Ovary (tissue), 9 donors: ENCODE data around the gene NEDD9. TPM values are rescaled to one million over a fixed set of nuclear protein-coding genes. Genes with fewer than 3 reads are reported as not detected.

Source experiments
- DNase-seq, 5 donors: peaks; one replicate each; pipeline ENCODE4 v3.0.0-alpha.2; 2019 to 2020
- H3K27ac ChIP-seq, 2 donors: fragments of 200-600 bp; one replicate each; pipeline versions ENCODE4 v1.5.1 to v1.8.0; 2019 to 2022
- H3K27me3 ChIP-seq: fragments of 200-600 bp; one replicate; pipeline ENCODE4 v1.8.0; 2022
- H3K36me3 ChIP-seq: fragments of 200-600 bp; sonication (generic); one replicate; pipeline ENCODE4 v1.5.1; 2019
- H3K4me1 ChIP-seq: one replicate; pipeline ENCODE4 v1.8.1; 2013; ENCODE audit warnings: mild to moderate bottlenecking, moderate library complexity; ENCODE audit not compliant: insufficient read depth
- H3K4me3 ChIP-seq: fragments of 200-600 bp; sonication (generic); one replicate; pipeline ENCODE4 v1.5.1; 2017
- H3K9me3 ChIP-seq, 2 donors: fragments of 200-600 bp in 1 of 2; sonication (generic) in 1 of 2; one replicate each; pipeline versions ENCODE4 v1.5.1 to v1.8.1; 2013 to 2019; ENCODE audit warnings: mild to moderate bottlenecking in 1 of 2, moderate library complexity in 1 of 2
- EP300 ChIP-seq: sonication (generic); formaldehyde crosslinking; IDR thresholded peaks from one replicate; pipeline ENCODE4 v1.6.1; 2017; ENCODE audit warnings: antibody characterized with exemption
- POLR2A ChIP-seq: fragments of 450-650 bp; IDR thresholded peaks from one replicate; pipeline ENCODE4 v1.6.1; 2017; ENCODE audit warnings: antibody characterized with exemption, mild to moderate bottlenecking, moderate library complexity
- WGBS, 3 donors: extraction: QIAGEN DNeasy Blood & Tissue Kit in 1 of 3; methylation state at CpG; one replicate each; pipeline versions ENCODE4 v1.1.5 to v1.1.7; 2013 to 2017; 5-methylcytosine and 5-hydroxymethylcytosine counted together
- intact Hi-C, 4 donors: fragments of 100-400 bp; cut with DNase I; formaldehyde crosslinking; loops; one replicate each; pipeline versions ENCODE4 v1.11.0 to v1.15.1; 2022 to 2023
- polyA plus RNA-seq, 2 donors: library from polyadenylated mRNA; stranded (reverse); fragments of 200-250 nt in 1 of 2; fragments of 350-450 nt in 1 of 2; fragmentation: Illumina TruSeq in 1 of 2; extraction: RNeasy Lipid Tissue Mini Kit (QIAGEN cat#74804) in 1 of 2; gene quantifications; one replicate each; pipeline ENCODE4 v1.2.3, GENCODE V29; 2013 to 2014
- total RNA-seq, 7 donors: library from RNA; depleted of rRNA in 2 of 7; stranded (reverse); fragments of >200 nt in 2 of 7; fragmentation: NEBNext Ultra II Directional in 3 of 7; extraction: Animal tissue kit (Norgen Biotek cat#: 25700) in 3 of 7; gene quantifications; one replicate each; pipeline versions ENCODE4 v1.1.0 to v1.2.4, GENCODE V29; 2016 to 2023
- TF ChIP-seq, protein P1 (sequence below), 3 donors: fragments of 450-650 bp in 2 of 3; fragments of 200-600 bp in 1 of 3; IDR thresholded peaks; one replicate each; pipeline versions ENCODE4 v1.5.1 to v1.8.0; 2016 to 2022; ENCODE audit warnings: antibody characterized with exemption in 3 of 3, mild to moderate bottlenecking in 1 of 3
- donor health status: DM: no; HTN: no; CAD: no; lungs with moderate emphysema.
- donor health status: DM: no; HTN: no; CAD: no.
- donor health status: Bipolar disorder and iron deficiency.
- donor health status: DM: yes; HTN: yes; CAD: no.
- donor health status: DM: no; HTN: no; CAD: no.
- donor health status: DM: yes; HTN: yes; CAD: no.

NEDD9 gene
- total and polyA plus RNA-seq, 9 donors = 5.0 to 49.4 (median 13.7) TPM

DNA sequence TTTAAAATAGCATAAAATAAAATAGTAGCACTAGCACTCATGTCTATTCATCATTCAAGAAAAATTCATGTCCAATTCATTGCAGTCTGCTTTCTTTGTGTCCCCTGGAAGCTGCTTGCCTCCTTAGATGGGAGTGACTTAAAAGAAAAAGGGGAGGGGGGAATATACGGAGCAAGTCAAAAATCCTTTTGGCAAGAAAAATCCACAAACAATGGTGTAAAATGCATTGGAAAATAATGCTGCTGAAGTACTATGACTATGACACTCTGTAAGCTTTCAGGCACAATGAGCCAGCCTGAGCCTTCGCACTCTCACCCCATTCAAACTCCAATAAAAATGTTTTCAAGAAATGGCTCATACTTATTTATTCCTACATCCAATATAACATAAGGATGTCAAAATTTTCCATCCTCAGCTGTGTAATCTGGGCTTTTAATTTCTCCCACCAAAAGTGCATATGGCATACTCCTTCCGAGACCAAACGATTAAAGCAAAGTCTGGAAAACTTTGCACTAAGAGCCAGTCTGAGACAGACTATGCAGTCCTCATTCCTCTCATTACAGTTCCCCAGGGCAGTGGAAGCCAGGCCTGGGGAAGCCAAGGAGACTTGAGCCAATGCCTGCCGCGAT, 790 bp downstream of the NEDD9 start:
- H3K27ac ChIP-seq = peak overlapping the region; percentile 40 to 77
- peaks cover 4% of the 10 kb centered on the region for H3K4me1 ChIP-seq
- H3K36me3 ChIP-seq = no peaks in the 10 kb centered on the region
- 1 to 5% (median 2%) methylated on average over 6 of the region's 6 CpGs for WGBS, 3 donors
- intact Hi-C loops = no loop called here
- no peaks in the 10 kb centered on the region for H3K9me3 ChIP-seq
- peak overlapping the region; percentile 51 for H3K4me3 ChIP-seq
- no peaks in the 10 kb centered on the region for H3K27me3 ChIP-seq
- TF ChIP-seq, protein P1, sequence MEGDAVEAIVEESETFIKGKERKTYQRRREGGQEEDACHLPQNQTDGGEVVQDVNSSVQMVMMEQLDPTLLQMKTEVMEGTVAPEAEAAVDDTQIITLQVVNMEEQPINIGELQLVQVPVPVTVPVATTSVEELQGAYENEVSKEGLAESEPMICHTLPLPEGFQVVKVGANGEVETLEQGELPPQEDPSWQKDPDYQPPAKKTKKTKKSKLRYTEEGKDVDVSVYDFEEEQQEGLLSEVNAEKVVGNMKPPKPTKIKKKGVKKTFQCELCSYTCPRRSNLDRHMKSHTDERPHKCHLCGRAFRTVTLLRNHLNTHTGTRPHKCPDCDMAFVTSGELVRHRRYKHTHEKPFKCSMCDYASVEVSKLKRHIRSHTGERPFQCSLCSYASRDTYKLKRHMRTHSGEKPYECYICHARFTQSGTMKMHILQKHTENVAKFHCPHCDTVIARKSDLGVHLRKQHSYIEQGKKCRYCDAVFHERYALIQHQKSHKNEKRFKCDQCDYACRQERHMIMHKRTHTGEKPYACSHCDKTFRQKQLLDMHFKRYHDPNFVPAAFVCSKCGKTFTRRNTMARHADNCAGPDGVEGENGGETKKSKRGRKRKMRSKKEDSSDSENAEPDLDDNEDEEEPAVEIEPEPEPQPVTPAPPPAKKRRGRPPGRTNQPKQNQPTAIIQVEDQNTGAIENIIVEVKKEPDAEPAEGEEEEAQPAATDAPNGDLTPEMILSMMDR (IDR thresholded peaks at IDR 0.05) = no peak
- TF ChIP-seq POLR2A (no peak), EP300 (no peak)
- DNase-seq = peak in 1 of 5 donors; percentile 48

DNA sequence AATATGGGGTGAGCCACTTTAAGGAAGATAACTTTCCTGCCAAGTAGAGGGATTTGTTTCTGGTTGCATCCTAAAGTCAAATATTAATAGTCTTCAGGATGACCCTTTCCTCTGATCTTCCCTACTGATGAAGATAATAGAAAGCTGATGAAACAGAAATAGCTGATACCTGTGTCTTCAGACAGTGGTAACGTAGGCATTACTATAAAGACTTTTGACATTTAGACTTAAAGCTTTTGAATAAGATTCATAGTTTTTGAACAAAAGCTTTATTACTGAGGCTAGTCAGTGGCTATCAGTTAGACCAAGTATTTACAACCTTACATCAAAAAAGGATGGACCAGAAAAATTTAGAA, 1.4 kb downstream of the NEDD9 start:
- H3K27ac ChIP-seq = no peak overlapping the region
- no peaks in the 10 kb centered on the region for H3K36me3 ChIP-seq
- H3K9me3 ChIP-seq = no peaks in the 10 kb centered on the region
- intact Hi-C loops = no loop called here
- TF ChIP-seq EP300 = no peak
- TF ChIP-seq, protein P1 (IDR thresholded peaks at IDR 0.05) = no peak
- no peak for TF ChIP-seq POLR2A
- peak overlapping the region; percentile 51 for H3K4me3 ChIP-seq
- no peaks in the 10 kb centered on the region for H3K27me3 ChIP-seq
- H3K4me1 ChIP-seq = peaks cover 4% of the 10 kb centered on the region
- no peak for DNase-seq
- 31 to 70% (median 47%) methylated on average over 1 of the region's 1 CpG for WGBS, 3 donors

DNA sequence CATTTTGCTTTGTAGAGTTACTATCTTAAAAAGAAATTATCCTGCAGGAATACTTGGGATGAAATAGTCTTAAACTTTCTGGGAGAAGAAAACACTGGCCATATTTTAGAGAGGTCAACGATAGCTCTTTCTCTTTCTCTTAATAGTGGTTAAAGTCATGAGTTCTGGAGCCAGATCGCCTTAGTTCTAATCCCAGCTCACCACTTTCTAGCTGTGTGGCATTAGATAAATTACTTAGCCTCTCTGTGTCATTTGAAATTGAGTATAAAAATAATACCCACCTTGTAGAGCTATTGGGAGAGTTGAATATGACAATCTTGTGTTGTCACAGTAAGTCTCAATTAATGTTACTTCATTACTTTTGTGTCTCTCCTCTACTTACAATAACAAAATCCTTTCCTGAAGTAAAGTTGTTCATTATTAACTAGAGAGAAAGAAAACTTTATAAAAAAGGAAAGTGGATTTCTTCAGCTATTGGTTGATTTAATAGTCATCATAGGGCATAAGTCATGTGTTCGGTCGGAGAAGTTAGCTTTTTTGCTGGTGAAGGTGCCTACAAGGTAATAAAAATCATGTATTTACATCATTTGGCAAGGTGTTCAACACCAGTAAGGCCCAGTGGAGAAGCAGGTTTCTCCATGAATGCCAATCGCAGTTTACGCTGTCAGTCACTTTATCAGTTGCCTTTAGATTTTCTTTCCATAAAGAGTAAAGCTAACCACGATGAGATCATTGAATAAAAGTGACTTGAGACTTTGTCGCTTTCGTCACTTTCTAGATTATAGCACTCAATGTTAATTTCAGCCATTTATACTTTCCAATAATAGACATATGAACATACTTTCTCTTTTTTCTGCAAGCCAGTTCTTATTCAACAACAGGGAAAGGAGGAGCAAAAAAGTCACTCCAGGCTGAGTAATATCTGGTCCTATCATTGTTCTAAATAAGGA, 2.0 kb downstream of the NEDD9 start:
- intact Hi-C loops = no loop called here
- H3K9me3 ChIP-seq = no peaks in the 10 kb centered on the region
- TF ChIP-seq, protein P1 (IDR thresholded peaks at IDR 0.05) = no peak
- TF ChIP-seq EP300 (no peak), POLR2A (no peak)
- no peaks in the 10 kb centered on the region for H3K36me3 ChIP-seq
- 50 to 75% (median 64%) methylated on average over 9 of the region's 9 CpGs for WGBS, 3 donors
- no peaks in the 10 kb centered on the region for H3K27me3 ChIP-seq
- DNase-seq = no peak
- peak overlapping the region; percentile 51 for H3K4me3 ChIP-seq
- no peak overlapping the region for H3K27ac ChIP-seq
- H3K4me1 ChIP-seq = peaks cover 4% of the 10 kb centered on the region

DNA sequence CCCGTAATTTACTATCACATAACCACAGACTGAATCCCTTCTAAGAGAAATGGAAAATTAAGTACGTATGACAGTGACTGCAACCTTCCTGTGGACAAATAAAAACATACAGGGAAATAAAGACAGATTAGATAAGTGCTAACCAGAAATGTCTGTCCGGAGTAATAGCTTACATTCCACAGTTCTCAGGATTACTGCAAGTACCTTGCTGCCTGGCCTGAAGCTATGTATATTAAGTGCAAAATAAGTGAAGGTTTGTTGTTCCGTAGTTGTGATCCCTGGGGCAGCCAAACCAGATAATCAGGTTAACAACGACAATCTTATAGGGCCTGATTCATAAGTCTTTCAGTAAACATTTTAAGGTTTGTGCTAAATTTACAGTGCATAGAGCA, 2.8 kb downstream of the NEDD9 start:
- Histone ChIP-seq H3K36me3 (no peaks in the 10 kb centered on the region), H3K27me3 (no peaks in the 10 kb centered on the region), H3K9me3 (no peaks in the 10 kb centered on the region), H3K27ac (no peak overlapping the region), H3K4me1 (peaks cover 5% of the 10 kb centered on the region), H3K4me3 (peak overlapping the region; percentile 51)
- TF ChIP-seq EP300 = no peak
- no peak for TF ChIP-seq POLR2A
- TF ChIP-seq, protein P1 (IDR thresholded peaks at IDR 0.05) = no peak
- WGBS, 3 donors = 23 to 49% (median 31%) methylated on average over 5 of the region's 5 CpGs
- intact Hi-C loops = no loop called here
- no peak for DNase-seq
